ENCODE measurements around the gene ZNF165. TPM values are rescaled to one million over a fixed set of nuclear protein-coding genes. Genes with fewer than 3 reads are reported as not detected.

The ZNF165 gene
- total RNA-seq, 1 experiment from 2014 or later = 0.58 TPM

- TF ChIP-seq, protein P1, sequence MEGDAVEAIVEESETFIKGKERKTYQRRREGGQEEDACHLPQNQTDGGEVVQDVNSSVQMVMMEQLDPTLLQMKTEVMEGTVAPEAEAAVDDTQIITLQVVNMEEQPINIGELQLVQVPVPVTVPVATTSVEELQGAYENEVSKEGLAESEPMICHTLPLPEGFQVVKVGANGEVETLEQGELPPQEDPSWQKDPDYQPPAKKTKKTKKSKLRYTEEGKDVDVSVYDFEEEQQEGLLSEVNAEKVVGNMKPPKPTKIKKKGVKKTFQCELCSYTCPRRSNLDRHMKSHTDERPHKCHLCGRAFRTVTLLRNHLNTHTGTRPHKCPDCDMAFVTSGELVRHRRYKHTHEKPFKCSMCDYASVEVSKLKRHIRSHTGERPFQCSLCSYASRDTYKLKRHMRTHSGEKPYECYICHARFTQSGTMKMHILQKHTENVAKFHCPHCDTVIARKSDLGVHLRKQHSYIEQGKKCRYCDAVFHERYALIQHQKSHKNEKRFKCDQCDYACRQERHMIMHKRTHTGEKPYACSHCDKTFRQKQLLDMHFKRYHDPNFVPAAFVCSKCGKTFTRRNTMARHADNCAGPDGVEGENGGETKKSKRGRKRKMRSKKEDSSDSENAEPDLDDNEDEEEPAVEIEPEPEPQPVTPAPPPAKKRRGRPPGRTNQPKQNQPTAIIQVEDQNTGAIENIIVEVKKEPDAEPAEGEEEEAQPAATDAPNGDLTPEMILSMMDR (conservative IDR thresholded peaks at IDR 0.05; ENCODE audit: low read depth, low read length) = no peak
- no peak for TF ChIP-seq EZH2 (IDR thresholded peaks at IDR 0.05; ENCODE audit: borderline replicate concordance, low read depth, low read length, poor library complexity, severe bottlenecking)
- Histone ChIP-seq H3K4me3 (ENCODE audit: low read depth, low read length, poor library complexity, severe bottlenecking) (no peak overlapping the region), H3K9me3 (ENCODE audit: low read depth, low read length, poor library complexity, severe bottlenecking) (no peaks in the 10 kb centered on the region), H3K27ac (ENCODE audit: low read depth, low read length, poor library complexity, severe bottlenecking) (no peak overlapping the region), H3K27me3 (replicated peaks; ENCODE audit: insufficient read depth, low read depth, low read length, poor library complexity) (no peaks in the 10 kb centered on the region), H3K4me1 (ENCODE audit: insufficient read depth, low read length, poor library complexity, severe bottlenecking) (peaks cover 18% of the 10 kb centered on the region), H3K36me3 (ENCODE audit: insufficient read depth, low read length, poor library complexity, severe bottlenecking) (peaks cover 20% of the 10 kb centered on the region)
- no peak for DNase-seq (ENCODE audit: low spot score)
- intact Hi-C loops (cut with micrococcal nuclease; ENCODE audit: unreplicated experiment) = loop anchor here (5.0 to 10.0 kb wide), 3 partner anchors 120 to 450 kb away; partner anchors contain the start of genes NKAPL, ZKSCAN4 and ZSCAN31
- no TSS peak for BruUV-seq (replicated peaks)
- ChIA-PET POLR2A (ENCODE audit: low non-redundant PET) (no interaction called here), CTCF (interaction anchor here (0.7 kb wide), 1 partner anchor 222 kb away, joined by 4 read pairs; no protein-coding TSS in a partner anchor)
Observed at GRCh38 chr6:28134716-28135115, 54.3 kb downstream of the ZNF165 start.

- TF ChIP-seq EZH2 (IDR thresholded peaks at IDR 0.05; ENCODE audit: borderline replicate concordance, low read depth, low read length, poor library complexity, severe bottlenecking) = no peak
- TF ChIP-seq, protein P1 (conservative IDR thresholded peaks at IDR 0.05; ENCODE audit: low read depth, low read length) = no peak
- CTCF ChIA-PET = interaction anchor here (1.1 kb wide), 1 partner anchor 221 kb away, joined by 5 read pairs; no protein-coding TSS in a partner anchor
- intact Hi-C loops (cut with micrococcal nuclease; ENCODE audit: unreplicated experiment) = loop anchor here (5.0 to 10.0 kb wide), 3 partner anchors 119 to 449 kb away; partner anchors contain the start of genes NKAPL, ZKSCAN4 and ZSCAN31
Observed at GRCh38 chr6:28135393-28135792, 55.0 kb downstream of the ZNF165 start.

DNA sequence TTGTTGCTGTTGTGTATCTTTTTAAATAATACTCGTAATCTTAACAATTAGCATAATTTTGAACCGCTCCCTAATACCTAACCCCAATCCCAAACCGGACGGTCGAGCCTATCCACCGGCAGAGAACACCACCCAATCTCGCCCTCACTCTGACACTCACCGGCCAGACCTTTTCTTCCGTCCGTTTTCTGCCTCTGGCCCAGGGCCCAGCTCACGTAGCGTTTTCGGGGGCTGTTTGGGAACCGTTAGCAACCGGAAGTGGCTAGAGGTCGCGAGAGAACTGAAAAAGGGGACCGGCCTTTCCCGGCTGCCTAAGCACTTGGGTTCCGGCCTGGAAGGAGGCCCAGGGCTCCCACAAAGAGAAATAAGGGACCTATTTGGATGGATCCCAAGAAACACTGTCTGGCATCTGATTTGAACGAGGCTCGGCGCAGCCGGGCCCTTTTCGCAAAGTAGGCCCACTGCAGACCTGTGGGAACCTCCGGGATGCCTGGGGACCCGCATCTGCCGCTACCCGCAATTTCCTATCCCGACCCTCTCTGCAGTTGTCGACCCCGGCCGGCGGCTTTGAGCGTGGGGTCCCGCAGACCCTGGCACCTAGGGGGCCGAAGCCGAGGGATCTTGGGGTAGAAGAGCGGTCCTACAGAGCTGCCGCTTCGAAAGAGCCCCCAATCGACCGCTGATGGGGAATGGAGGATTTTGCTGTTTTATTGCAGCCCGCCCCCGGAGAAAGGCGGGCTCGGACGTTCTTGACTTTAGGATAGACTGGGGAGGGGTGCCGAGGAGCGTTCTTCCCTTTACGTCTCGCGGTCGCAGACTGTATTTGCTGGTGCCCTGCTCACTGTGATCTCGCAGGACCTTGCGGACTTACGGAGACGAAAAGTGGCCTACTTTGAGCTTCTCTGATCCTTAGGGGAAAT is 56.5 kb downstream of the ZNF165 start:
- H3K27me3 ChIP-seq (replicated peaks; ENCODE audit: insufficient read depth, low read depth, low read length, poor library complexity) = no peaks in the 10 kb centered on the region
- no peak for TF ChIP-seq EZH2 (IDR thresholded peaks at IDR 0.05; ENCODE audit: borderline replicate concordance, low read depth, low read length, poor library complexity, severe bottlenecking)
- TF ChIP-seq, protein P1 (conservative IDR thresholded peaks at IDR 0.05; ENCODE audit: low read depth, low read length) = no peak
- DNase-seq (ENCODE audit: low spot score) = peak; percentile 96
- H3K4me1 ChIP-seq (ENCODE audit: insufficient read depth, low read length, poor library complexity, severe bottlenecking) = peaks cover 18% of the 10 kb centered on the region
- ChIA-PET CTCF (interaction anchor here (1.1 kb wide), 1 partner anchor 219 kb away, joined by 5 read pairs; no protein-coding TSS in a partner anchor), POLR2A (ENCODE audit: low non-redundant PET) (interaction anchor here (0.7 kb wide), 2 partner anchors 18 to 115 kb away, joined by 3 to 16 read pairs; partner anchors contain the start of gene ZKSCAN4)
- BruUV-seq (replicated peaks) = no TSS peak
- peaks cover 9% of the 10 kb centered on the region for H3K36me3 ChIP-seq (ENCODE audit: insufficient read depth, low read length, poor library complexity, severe bottlenecking)
- intact Hi-C loops (cut with micrococcal nuclease; ENCODE audit: unreplicated experiment) = loop anchor here (2.0 to 10.0 kb wide), 4 partner anchors 118 to 448 kb away; partner anchors contain the start of genes NKAPL, ZKSCAN4 and ZSCAN31
- no peaks in the 10 kb centered on the region for H3K9me3 ChIP-seq (ENCODE audit: low read depth, low read length, poor library complexity, severe bottlenecking)
- H3K27ac ChIP-seq (ENCODE audit: low read depth, low read length, poor library complexity, severe bottlenecking) = peak overlapping the region; percentile 93
- peak overlapping the region; percentile 64 for H3K4me3 ChIP-seq (ENCODE audit: low read depth, low read length, poor library complexity, severe bottlenecking)

More at GRCh38 chr6:28135393-28135792, 55.0 kb downstream of the ZNF165 start:
- Histone ChIP-seq H3K27ac (ENCODE audit: low read depth, low read length, poor library complexity, severe bottlenecking) (peak overlapping the region; percentile 12), H3K4me3 (ENCODE audit: low read depth, low read length, poor library complexity, severe bottlenecking) (peak overlapping the region; percentile 64), H3K27me3 (replicated peaks; ENCODE audit: insufficient read depth, low read depth, low read length, poor library complexity) (no peaks in the 10 kb centered on the region), H3K9me3 (ENCODE audit: low read depth, low read length, poor library complexity, severe bottlenecking) (no peaks in the 10 kb centered on the region), H3K4me1 (ENCODE audit: insufficient read depth, low read length, poor library complexity, severe bottlenecking) (peaks cover 18% of the 10 kb centered on the region), H3K36me3 (ENCODE audit: insufficient read depth, low read length, poor library complexity, severe bottlenecking) (peaks cover 14% of the 10 kb centered on the region)
- no TSS peak for BruUV-seq (replicated peaks)
- no peak for DNase-seq (ENCODE audit: low spot score)
- POLR2A ChIA-PET (ENCODE audit: low non-redundant PET) = no interaction called here
